HG03139 (cell line): ENCODE results near the gene ZP2.
"Not testable (repeated sequence)": the region's sequence is repeated elsewhere in the genome, so short reads cannot be mapped to it uniquely, and the experiment has no call there.

ENCODE experiments used
- ATAC-seq: cut with Tn5 transposase; IDR thresholded peaks from one replicate; pipeline ENCODE4 v1.9.1; 2021; ENCODE audit not compliant: unreplicated experiment

Gene ZP2

DNA sequence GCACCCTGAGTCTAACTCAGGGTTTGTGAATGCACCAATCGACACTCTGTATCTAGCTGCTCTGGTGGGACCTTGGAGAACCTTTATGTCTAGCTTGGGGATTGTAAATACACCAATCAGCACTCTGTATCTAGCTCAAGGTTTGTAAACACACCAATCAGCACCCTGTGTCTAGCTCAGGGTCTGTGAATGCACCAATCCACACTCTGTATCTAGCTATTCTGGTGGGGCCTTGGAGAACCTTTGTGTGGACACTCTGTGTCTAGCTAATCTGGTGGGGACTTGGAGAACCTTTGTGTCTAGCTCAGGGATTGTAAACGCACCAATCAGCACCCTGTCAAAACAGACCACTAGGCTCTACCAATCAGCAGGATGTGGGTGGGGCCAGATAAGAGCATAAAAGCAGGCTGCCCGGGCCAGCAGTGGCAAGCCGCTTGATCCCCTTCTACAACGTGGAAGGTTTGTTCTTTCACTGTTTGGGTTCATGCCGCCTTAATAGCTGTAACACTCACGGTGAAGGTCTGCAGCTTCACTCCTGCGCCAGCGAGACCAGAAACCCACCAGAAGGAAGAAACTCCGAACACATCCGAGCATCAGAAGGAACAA is 58.1 kb downstream of the ZP2 start:
- not testable (repeated sequence) for ATAC-seq

DNA sequence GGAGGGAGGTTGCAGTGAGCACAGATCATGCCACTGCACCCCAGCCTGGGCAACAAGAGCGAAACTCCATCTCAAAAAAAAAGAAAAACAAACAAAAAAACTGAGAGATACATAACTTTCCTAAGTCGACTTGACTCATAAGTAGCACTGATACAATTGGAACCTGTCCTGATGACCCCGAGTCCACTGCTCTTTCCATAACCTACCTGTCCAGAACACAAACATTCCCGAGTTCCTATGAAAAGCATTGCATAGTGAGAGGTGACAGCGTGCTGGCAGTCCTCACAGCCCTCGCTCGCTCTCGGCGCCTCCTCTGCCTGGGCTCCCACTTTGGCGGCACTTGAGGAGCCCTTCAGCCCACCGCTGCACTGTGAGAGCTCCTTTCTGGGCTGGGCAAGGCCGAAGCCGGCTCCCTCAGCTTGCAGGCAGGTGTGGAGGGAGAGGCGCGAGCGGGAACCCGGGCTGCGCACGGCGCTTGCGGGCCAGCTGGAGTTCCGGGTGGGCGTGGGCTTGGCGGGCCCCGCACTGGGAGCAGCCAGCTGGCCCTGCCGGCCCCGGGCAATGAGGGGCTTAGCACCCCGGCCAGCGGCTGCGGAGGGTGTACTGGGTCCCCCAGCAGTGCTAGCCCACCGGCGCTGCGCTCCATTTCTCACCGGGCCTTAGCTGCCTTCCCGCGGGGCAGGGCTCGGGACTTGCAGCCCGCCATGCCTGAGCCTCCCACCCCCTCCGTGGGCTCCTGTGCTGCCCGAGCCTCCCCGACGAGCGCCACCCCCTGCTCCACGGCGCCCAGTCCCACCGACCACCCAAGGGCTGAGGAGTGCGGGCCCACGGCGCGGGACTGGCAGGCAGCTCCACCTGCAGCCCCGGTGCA is 59.0 kb downstream of the ZP2 start:
- ATAC-seq: not testable (repeated sequence)

DNA sequence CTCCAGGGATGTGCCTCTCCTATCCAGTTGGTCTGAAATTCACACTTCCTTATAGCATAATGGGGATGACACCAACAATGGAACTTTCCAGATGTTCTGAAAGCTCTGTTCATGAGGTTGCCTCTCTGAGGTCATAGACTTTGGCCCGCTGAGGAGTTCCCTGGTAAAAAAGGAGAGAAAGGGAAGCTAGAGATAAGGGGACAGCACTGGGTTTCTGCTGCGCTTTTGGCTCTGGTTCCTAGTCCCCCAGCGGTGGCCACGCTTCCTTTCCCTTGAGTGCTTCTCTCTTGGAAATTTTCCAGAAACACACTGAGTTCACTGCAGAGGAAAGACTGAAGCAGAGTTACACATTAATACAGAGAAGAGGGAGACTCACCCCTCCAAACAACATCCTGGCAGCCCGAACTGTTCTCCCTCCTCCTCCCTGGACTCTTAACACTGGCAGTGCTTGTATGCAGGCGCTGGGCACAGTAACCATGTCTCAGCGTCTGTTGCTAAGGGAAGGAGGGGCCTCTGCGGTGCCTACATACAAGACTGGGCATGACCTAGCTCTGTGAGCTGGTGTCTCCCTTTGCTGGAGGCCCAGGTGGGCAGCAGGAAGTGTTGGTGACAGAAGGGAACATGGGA is 60.9 kb downstream of the ZP2 start, which contains the start of gene DNAH3:
Gene DNAH3, minus strand, starts transcription at position 472 of the 627 bp plus-strand sequence. CDS start 527 bp downstream, outside the sequence.
- ATAC-seq: no peak
